H1 (cell line): Measurements from ENCODE around the gene ITPKC. TPM values are rescaled to one million over a fixed set of nuclear protein-coding genes. Genes with fewer than 3 reads are reported as not detected.
A peak's percentile ranks its signal among the peaks of the same experiment; 100 is the strongest.

ENCODE experiments used
- CTCF ChIA-PET: fragments of 300-600 bp; sonication (Branson Sonifier 250); formaldehyde crosslinking; loops from one replicate; lab custom pipeline; 2021; ENCODE audit not compliant: partially characterized antibody; lab: Charles Lee
- POLR2A ChIA-PET: fragments of 300-600 bp; sonication (Branson Sonifier 250); formaldehyde crosslinking; loops from one replicate; lab custom pipeline; 2021; ENCODE audit warnings: inconsistent platforms; ENCODE audit not compliant: partially characterized antibody; lab: Charles Lee
- DNase-seq, 2 experiments: peaks; one replicate each; pipeline versions ENCODE4 v3.0.0 to v3.0.0-alpha.2; 2010 to 2022; ENCODE audit warnings: low spot score in 2 of 2, low read depth in 1 of 2, mixed read lengths in 1 of 2
- FAIRE-seq: peaks from 2 replicates; lab custom pipeline; 2011; peaks lifted over from hg19 to GRCh38; lab: Jason Lieb, UNC
- H2AFZ ChIP-seq: 2 replicates; pipeline ENCODE4 v1.8.1; 2012; ENCODE audit warnings: low read length, inconsistent platforms
- H2AK5ac ChIP-seq: 2 replicates; pipeline ENCODE4 v1.6.1; 2013; ENCODE audit warnings: low read depth, low read length
- H2BK120ac ChIP-seq: replicated peaks from 2 replicates; pipeline ENCODE3; 2013; ENCODE audit warnings: low read depth, low read length, inconsistent platforms
- H2BK12ac ChIP-seq: 2 replicates; pipeline ENCODE4 v1.6.1; 2013; ENCODE audit warnings: low read depth, low read length
- H2BK15ac ChIP-seq: 2 replicates; pipeline ENCODE4 v1.6.1; 2013; ENCODE audit warnings: low read length
- H2BK20ac ChIP-seq: 2 replicates; pipeline ENCODE4 v1.6.1; 2013; ENCODE audit warnings: low read length
- H2BK5ac ChIP-seq: 2 replicates; pipeline ENCODE4 v1.6.1; 2013; ENCODE audit warnings: low read depth, low read length
- H3K14ac ChIP-seq: 2 replicates; pipeline ENCODE4 v1.6.1; 2013; ENCODE audit warnings: inconsistent platforms; ENCODE audit not compliant: insufficient read length
- H3K18ac ChIP-seq: 2 replicates; pipeline ENCODE4 v1.6.1; 2013; ENCODE audit warnings: low read length; ENCODE audit errors: extremely low read depth
- H3K23ac ChIP-seq: 2 replicates; pipeline ENCODE4 v1.6.1; 2013; ENCODE audit warnings: inconsistent platforms; ENCODE audit not compliant: insufficient read length
- H3K23me2 ChIP-seq: 2 replicates; pipeline ENCODE4 v1.6.1; 2013; ENCODE audit warnings: low read depth, low read length
- H3K27ac ChIP-seq: 2 replicates; pipeline ENCODE4 v1.6.1; 2011; ENCODE audit warnings: low read depth, low read length, inconsistent platforms
- H3K27me3 ChIP-seq, 4 experiments: replicated peaks in 1 of 4; 1 replicate in 1 of 4; 2 replicates in 3 of 4; pipeline versions ENCODE4 v1.6.1 to v1.8.1; 2011 to 2013; ENCODE audit warnings: low read length in 3 of 4, mild to moderate bottlenecking in 3 of 4, inconsistent platforms in 2 of 4, mixed read lengths in 2 of 4, moderate library complexity in 1 of 4; ENCODE audit not compliant: control insufficient read depth in 3 of 4, insufficient read depth in 3 of 4; ENCODE audit errors: extremely low read depth in 1 of 4
- H3K36me3 ChIP-seq, 4 experiments: 2 replicates each; pipeline versions ENCODE4 v1.6.1 to v1.8.1; 2011 to 2013; ENCODE audit warnings: mild to moderate bottlenecking in 4 of 4, low read length in 3 of 4, moderate library complexity in 2 of 4, control low read depth in 1 of 4, inconsistent platforms in 1 of 4; ENCODE audit not compliant: insufficient read depth in 4 of 4, control insufficient read depth in 2 of 4
- H3K4ac ChIP-seq: replicated peaks from 2 replicates; pipeline ENCODE3; 2013; ENCODE audit warnings: low read length, low read depth, mixed read lengths, inconsistent platforms; ENCODE audit not compliant: insufficient read length
- H3K4me1 ChIP-seq, 4 experiments: replicated peaks in 1 of 4; 1 replicate in 1 of 4; 2 replicates in 3 of 4; pipeline versions ENCODE4 v1.6.1 to v1.8.1; 2011 to 2013; ENCODE audit warnings: low read length in 3 of 4, inconsistent platforms in 2 of 4, mixed read lengths in 1 of 4; ENCODE audit not compliant: insufficient read depth in 4 of 4, control insufficient read depth in 3 of 4
- H3K4me2 ChIP-seq, 2 experiments: 2 replicates each; pipeline versions ENCODE4 v1.6.1 to v1.8.1; 2011 to 2013; ENCODE audit warnings: low read depth in 2 of 2, low read length in 2 of 2, control low read depth in 1 of 2, inconsistent platforms in 1 of 2, mild to moderate bottlenecking in 1 of 2; ENCODE audit not compliant: insufficient read depth in 1 of 2
- H3K4me3 ChIP-seq, 4 experiments: fragments of 200-600, 300-600 bp in 1 of 4; sonication (generic), shearing (Covaris generic), sonication (Bioruptor Twin) in 1 of 4; 2 replicates each; pipeline versions ENCODE4 v1.5.1 to v1.8.1; 2011 to 2016; ENCODE audit warnings: low read length in 4 of 4, low read depth in 3 of 4, control low read depth in 2 of 4, inconsistent platforms in 2 of 4, mild to moderate bottlenecking in 2 of 4, mixed read lengths in 1 of 4, moderate library complexity in 1 of 4; ENCODE audit not compliant: insufficient read depth in 2 of 4; ENCODE audit errors: extremely low read depth in 1 of 4
- H3K56ac ChIP-seq: replicated peaks from 2 replicates; pipeline ENCODE3; 2013; ENCODE audit warnings: low read depth, mild to moderate bottlenecking, mixed read lengths, low read length, inconsistent platforms; ENCODE audit not compliant: insufficient read length
- H3K79me1 ChIP-seq: 2 replicates; pipeline ENCODE4 v1.6.1; 2013; ENCODE audit warnings: low read depth, low read length, control low read depth
- H3K79me2 ChIP-seq, 2 experiments: 2 replicates each; pipeline versions ENCODE4 v1.6.1 to v1.8.1; 2012 to 2013; ENCODE audit warnings: low read length in 2 of 2, mild to moderate bottlenecking in 2 of 2, inconsistent platforms in 1 of 2; ENCODE audit not compliant: insufficient read depth in 2 of 2, control insufficient read depth in 1 of 2
- H3K9ac ChIP-seq, 4 experiments: replicated peaks in 1 of 4; 1 replicate in 1 of 4; 2 replicates in 3 of 4; pipeline versions ENCODE4 v1.6.1 to v1.8.1; 2011 to 2013; ENCODE audit warnings: low read depth in 3 of 4, low read length in 3 of 4, control low read depth in 2 of 4, mild to moderate bottlenecking in 2 of 4, moderate library complexity in 2 of 4, inconsistent platforms in 1 of 4; ENCODE audit errors: extremely low read depth in 1 of 4
- H3K9me3 ChIP-seq, 2 experiments: 2 replicates each; pipeline versions ENCODE4 v1.6.1 to v1.8.1; 2012 to 2013; ENCODE audit warnings: mild to moderate bottlenecking in 2 of 2, moderate library complexity in 2 of 2, control low read depth in 1 of 2, inconsistent platforms in 1 of 2, low read depth in 1 of 2, low read length in 1 of 2, mixed read lengths in 1 of 2; ENCODE audit not compliant: insufficient read depth in 2 of 2
- H4K20me1 ChIP-seq, 2 experiments: replicated peaks in 1 of 2; 2 replicates each; pipeline versions ENCODE3 to v1.8.1; 2011 to 2013; ENCODE audit warnings: inconsistent platforms in 2 of 2, low read length in 2 of 2, mild to moderate bottlenecking in 1 of 2; ENCODE audit not compliant: insufficient read depth in 2 of 2, control insufficient read depth in 1 of 2
- H4K5ac ChIP-seq: 2 replicates; pipeline ENCODE4 v1.6.1; 2013; ENCODE audit warnings: low read length, low read depth, mixed read lengths, inconsistent platforms; ENCODE audit not compliant: insufficient read length
- H4K8ac ChIP-seq: 2 replicates; pipeline ENCODE4 v1.8.0; 2013; ENCODE audit warnings: mild to moderate bottlenecking, moderate library complexity, low read length, inconsistent platforms; ENCODE audit not compliant: insufficient read depth; ENCODE audit errors: extremely low read depth
- H4K91ac ChIP-seq: replicated peaks from 2 replicates; pipeline ENCODE3; 2013; ENCODE audit warnings: low read length, mixed read lengths, inconsistent platforms; ENCODE audit not compliant: insufficient read length
- PHF8 ChIP-seq: fragments of 200-600 bp; sonication (generic); conservative IDR thresholded peaks from 2 replicates; pipeline ENCODE4 v1.7.1; 2012; ENCODE audit warnings: low read depth, mild to moderate bottlenecking, inconsistent platforms, low read length, moderate library complexity
- TAF7 ChIP-seq: optimal IDR thresholded peaks from 2 replicates; pipeline ENCODE3; 2011; ENCODE audit warnings: low read depth, mild to moderate bottlenecking, inconsistent platforms, low read length, moderate library complexity, borderline replicate concordance
- WGBS, 2 experiments: shearing (Covaris generic) in 1 of 2; methylation state at CpG; one replicate each; pipeline versions ENCODE4 v1.1.6 to v1.1.7; 2013 to 2015; ENCODE audit warnings: low lambda C conversion rate in 2 of 2, mixed read lengths in 2 of 2, inconsistent platforms in 1 of 2, low coverage in 1 of 2, missing lambda C conversion rate in 1 of 2; ENCODE audit not compliant: insufficient replicate concordance in 2 of 2, insufficient coverage in 1 of 2, insufficient read length in 1 of 2; ENCODE audit errors: extremely low coverage in 1 of 2, missing lambda C conversion rate in 1 of 2; 5-methylcytosine and 5-hydroxymethylcytosine counted together
- polyA plus RNA-seq, 7 experiments: library from polyadenylated mRNA; depleted of rRNA in 3 of 7; stranded (reverse) in 5 of 7; unstranded in 2 of 7; fragments of >200 nt in 5 of 7; fragments of 200-250 nt in 2 of 7; gene quantifications; 1 replicate in 5 of 7; 2 replicates in 1 of 7; 4 replicates in 1 of 7; pipeline versions ENCODE4 v1.2.1 to v1.2.3, GENCODE V29; 2011 to 2013; ENCODE audit warnings: missing spikeins in 2 of 7, mixed read lengths in 2 of 7
- total RNA-seq: library from RNA; stranded (reverse); fragmentation: NEBNext Ultra II Directional; extraction: Animal tissue kit (Norgen Biotek cat#: 25700); gene quantifications from 2 replicates; pipeline ENCODE4 v1.2.1, GENCODE V29; 2021
- TF ChIP-seq, protein P1 (sequence below): IDR thresholded peaks from 2 replicates; pipeline ENCODE4 v1.6.1; 2012; ENCODE audit warnings: inconsistent platforms

ITPKC gene
- total and polyA plus RNA-seq, 2 of the 8 experiments (the other 6 are each of a cell fraction or from before 2014, with no cell fraction given) = 5.2 to 8.9 TPM

DNA sequence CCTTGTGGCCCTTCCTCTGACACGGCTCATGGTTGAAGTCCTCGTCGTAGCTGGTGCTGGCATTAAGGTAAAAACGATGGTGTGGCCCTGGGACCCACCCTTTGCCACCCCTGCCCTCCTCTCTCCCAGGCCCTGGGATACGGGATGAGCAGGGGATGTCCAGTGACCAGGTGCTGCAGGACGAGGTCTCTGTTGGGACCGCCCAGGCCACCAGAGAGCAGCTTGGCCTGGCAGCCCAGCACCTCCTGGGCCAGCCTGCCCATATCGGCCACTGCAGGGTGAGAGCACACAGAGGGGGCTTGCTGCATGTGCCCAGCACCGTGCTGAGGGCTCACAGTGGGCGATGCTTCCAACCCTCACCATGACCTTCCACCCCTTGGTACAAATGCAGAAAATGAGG, 27.0 kb downstream of the ITPKC start:
- DNase-seq (no peak), FAIRE-seq (no peak)
- TF ChIP-seq TAF7 = no peak
- TF ChIP-seq, protein P1, sequence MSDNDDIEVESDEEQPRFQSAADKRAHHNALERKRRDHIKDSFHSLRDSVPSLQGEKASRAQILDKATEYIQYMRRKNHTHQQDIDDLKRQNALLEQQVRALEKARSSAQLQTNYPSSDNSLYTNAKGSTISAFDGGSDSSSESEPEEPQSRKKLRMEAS = no peak
- no peak for TF ChIP-seq PHF8
- no peak overlapping the region for H2BK20ac ChIP-seq
- H2AFZ ChIP-seq = no peak overlapping the region
- H3K56ac ChIP-seq = no peak overlapping the region
- H3K79me1 ChIP-seq = no peaks in the 10 kb centered on the region; the same call in 1 of the 2 replicates
- ChIA-PET POLR2A (interaction anchor here (1.1 to 12.4 kb wide), 15 partner anchors 10 to 81 kb away, joined by 3 to 120 read pairs (median 7); partner anchors contain the start of genes ACTMAP, COQ8B, EGLN2 and ITPKC), CTCF (interaction anchor here (0.5 to 4.7 kb wide), 14 partner anchors 10 to 294 kb away, joined by 3 to 26 read pairs (median 4); partner anchors contain the start of genes ITPKC and MIA)
- no peak overlapping the region for H3K18ac ChIP-seq
- no peak overlapping the region for H3K27ac ChIP-seq
- no peak overlapping the region for H3K4me3 ChIP-seq
- no peaks in the 10 kb centered on the region for H3K27me3 ChIP-seq
- WGBS, 2 experiments = 90% methylated on average over 10 of the region's 10 CpGs; no CpG with 5 or more reads in 1 of the 2 experiments
- H3K14ac ChIP-seq = no peak overlapping the region
- H3K79me2 ChIP-seq = peaks cover 0 to 11% of the 10 kb centered on the region in 2 experiments; a peak in 1 of 4 replicates
- no peaks in the 10 kb centered on the region for H3K9me3 ChIP-seq
- H4K91ac ChIP-seq = no peak overlapping the region
- H4K8ac ChIP-seq = no peak overlapping the region
- no peak overlapping the region for H3K4me2 ChIP-seq
- H2BK120ac ChIP-seq = no peak overlapping the region
- peaks cover 0 to 7% of the 10 kb centered on the region in 2 experiments for H4K20me1 ChIP-seq
- H3K23ac ChIP-seq = no peak overlapping the region
- no peak overlapping the region for H2BK12ac ChIP-seq
- H3K9ac ChIP-seq = no peak overlapping the region
- H3K4ac ChIP-seq = no peak overlapping the region
- 0 out of 2 replicates have a peak overlapping the region, but pooled peaks have one; percentile 4 for H2BK5ac ChIP-seq
- H3K4me1 ChIP-seq = peaks cover 0 to 13% (median 3%) of the 10 kb centered on the region in 4 experiments; a peak in 4 of 7 replicates
- no peak overlapping the region for H4K5ac ChIP-seq
- no peak overlapping the region for H2BK15ac ChIP-seq
- no peak overlapping the region for H2AK5ac ChIP-seq
- H3K36me3 ChIP-seq = peaks cover 0 to 13% (median 1%) of the 10 kb centered on the region in 4 experiments; a peak in 3 of 8 replicates
- no peaks in the 10 kb centered on the region for H3K23me2 ChIP-seq
